ENCODE data around the gene MINAR2. TPM values are rescaled to one million over a fixed set of nuclear protein-coding genes. Genes with fewer than 3 reads are reported as not detected.

The MINAR2 gene
- polyA plus RNA-seq, 1 donor = 0.09 TPM

- 100% methylated on average over 1 of the region's 4 CpGs for WGBS (ENCODE audit: insufficient coverage, low lambda C conversion rate)
- Histone ChIP-seq H3K27ac (ENCODE audit: low read length) (no peak overlapping the region), H3K9me3 (ENCODE audit: control insufficient read depth, low read depth, low read length) (no peaks in the 10 kb centered on the region), H3K27me3 (ENCODE audit: control insufficient read depth, insufficient read depth, low read length) (no peaks in the 10 kb centered on the region), H3K36me3 (ENCODE audit: control insufficient read depth, insufficient read depth, low read length) (no peaks in the 10 kb centered on the region), H3K4me3 (ENCODE audit: low read length) (no peak overlapping the region), H3K4me1 (ENCODE audit: control insufficient read depth, insufficient read depth, low read length) (no peaks in the 10 kb centered on the region)
- DNase-seq = no peak
Observed at GRCh38 chr5:129745997-129746396, 1.9 kb upstream of the MINAR2 start.

GRCh38 chr5:129746876-129747275 lies 1.0 kb upstream of the MINAR2 start:
- H3K4me3 ChIP-seq (ENCODE audit: low read length) = no peak overlapping the region
- no peaks in the 10 kb centered on the region for H3K36me3 ChIP-seq (ENCODE audit: control insufficient read depth, insufficient read depth, low read length)
- 80% methylated on average over 1 of the region's 2 CpGs for WGBS (ENCODE audit: insufficient coverage, low lambda C conversion rate)
- H3K27me3 ChIP-seq (ENCODE audit: control insufficient read depth, insufficient read depth, low read length) = no peaks in the 10 kb centered on the region
- no peaks in the 10 kb centered on the region for H3K4me1 ChIP-seq (ENCODE audit: control insufficient read depth, insufficient read depth, low read length)
- DNase-seq = no peak
- no peaks in the 10 kb centered on the region for H3K9me3 ChIP-seq (ENCODE audit: control insufficient read depth, low read depth, low read length)
- no peak overlapping the region for H3K27ac ChIP-seq (ENCODE audit: low read length)

- Histone ChIP-seq H3K27ac (ENCODE audit: low read length) (no peak overlapping the region), H3K9me3 (ENCODE audit: control insufficient read depth, low read depth, low read length) (no peaks in the 10 kb centered on the region), H3K4me3 (ENCODE audit: low read length) (no peak overlapping the region), H3K27me3 (ENCODE audit: control insufficient read depth, insufficient read depth, low read length) (no peaks in the 10 kb centered on the region), H3K4me1 (ENCODE audit: control insufficient read depth, insufficient read depth, low read length) (no peaks in the 10 kb centered on the region), H3K36me3 (ENCODE audit: control insufficient read depth, insufficient read depth, low read length) (no peaks in the 10 kb centered on the region)
- 100% methylated on average over 1 of the region's 1 CpG for WGBS (ENCODE audit: insufficient coverage, low lambda C conversion rate)
- no peak for DNase-seq
Observed at GRCh38 chr5:129748913-129749880, 1.3 kb downstream of the MINAR2 start.

GRCh38 chr5:129760636-129761325 lies 12.9 kb downstream of the MINAR2 start:
- Histone ChIP-seq H3K36me3 (ENCODE audit: control insufficient read depth, insufficient read depth, low read length) (no peaks in the 10 kb centered on the region), H3K27me3 (ENCODE audit: control insufficient read depth, insufficient read depth, low read length) (no peaks in the 10 kb centered on the region), H3K4me1 (ENCODE audit: control insufficient read depth, insufficient read depth, low read length) (no peaks in the 10 kb centered on the region), H3K9me3 (ENCODE audit: control insufficient read depth, low read depth, low read length) (no peaks in the 10 kb centered on the region), H3K4me3 (ENCODE audit: low read length) (no peak overlapping the region), H3K27ac (ENCODE audit: low read length) (no peak overlapping the region)
- no CpG with 5 or more reads among the region's 1 CpG for WGBS (ENCODE audit: insufficient coverage, low lambda C conversion rate)
- DNase-seq = no peak

- H3K4me3 ChIP-seq (ENCODE audit: low read length) = no peak overlapping the region
- H3K27me3 ChIP-seq (ENCODE audit: control insufficient read depth, insufficient read depth, low read length) = no peaks in the 10 kb centered on the region
- no peaks in the 10 kb centered on the region for H3K36me3 ChIP-seq (ENCODE audit: control insufficient read depth, insufficient read depth, low read length)
- H3K4me1 ChIP-seq (ENCODE audit: control insufficient read depth, insufficient read depth, low read length) = no peaks in the 10 kb centered on the region
- no peak overlapping the region for H3K27ac ChIP-seq (ENCODE audit: low read length)
- peak; percentile 30 to 39 for DNase-seq
- no peaks in the 10 kb centered on the region for H3K9me3 ChIP-seq (ENCODE audit: control insufficient read depth, low read depth, low read length)
- WGBS (ENCODE audit: insufficient coverage, low lambda C conversion rate) = 56% methylated on average over 1 of the region's 1 CpG
Observed at GRCh38 chr5:129763651-129764050, 15.8 kb downstream of the MINAR2 start.

- Histone ChIP-seq H3K4me3 (ENCODE audit: low read length) (no peak overlapping the region), H3K36me3 (ENCODE audit: control insufficient read depth, insufficient read depth, low read length) (no peaks in the 10 kb centered on the region), H3K27ac (ENCODE audit: low read length) (no peak overlapping the region), H3K27me3 (ENCODE audit: control insufficient read depth, insufficient read depth, low read length) (no peaks in the 10 kb centered on the region), H3K9me3 (ENCODE audit: control insufficient read depth, low read depth, low read length) (no peaks in the 10 kb centered on the region), H3K4me1 (ENCODE audit: control insufficient read depth, insufficient read depth, low read length) (peaks cover 3% of the 10 kb centered on the region)
- DNase-seq = no peak
- WGBS (ENCODE audit: insufficient coverage, low lambda C conversion rate) = 100% methylated on average over 1 of the region's 2 CpGs
Observed at GRCh38 chr5:129766798-129767197, 18.9 kb downstream of the MINAR2 start.

- no peak overlapping the region for H3K4me3 ChIP-seq (ENCODE audit: low read length)
- H3K27me3 ChIP-seq (ENCODE audit: control insufficient read depth, insufficient read depth, low read length) = no peaks in the 10 kb centered on the region
- WGBS (ENCODE audit: insufficient coverage, low lambda C conversion rate) = no CpG with 5 or more reads among the region's 3 CpGs
- H3K36me3 ChIP-seq (ENCODE audit: control insufficient read depth, insufficient read depth, low read length) = no peaks in the 10 kb centered on the region
- H3K27ac ChIP-seq (ENCODE audit: low read length) = no peak overlapping the region
- H3K4me1 ChIP-seq (ENCODE audit: control insufficient read depth, insufficient read depth, low read length) = peaks cover 3% of the 10 kb centered on the region
- H3K9me3 ChIP-seq (ENCODE audit: control insufficient read depth, low read depth, low read length) = no peaks in the 10 kb centered on the region
- peak; percentile 76 to 82 for DNase-seq
Observed at GRCh38 chr5:129767927-129768380, 20.1 kb downstream of the MINAR2 start.

- H3K4me3 ChIP-seq (ENCODE audit: low read length) = no peak overlapping the region
- H3K4me1 ChIP-seq (ENCODE audit: control insufficient read depth, insufficient read depth, low read length) = peaks cover 3% of the 10 kb centered on the region
- no peak overlapping the region for H3K27ac ChIP-seq (ENCODE audit: low read length)
- WGBS (ENCODE audit: insufficient coverage, low lambda C conversion rate) = 50% methylated on average over 1 of the region's 6 CpGs
- DNase-seq = no peak
- no peaks in the 10 kb centered on the region for H3K36me3 ChIP-seq (ENCODE audit: control insufficient read depth, insufficient read depth, low read length)
- H3K27me3 ChIP-seq (ENCODE audit: control insufficient read depth, insufficient read depth, low read length) = no peaks in the 10 kb centered on the region
- no peaks in the 10 kb centered on the region for H3K9me3 ChIP-seq (ENCODE audit: control insufficient read depth, low read depth, low read length)
Observed at GRCh38 chr5:129768735-129769134, 20.8 kb downstream of the MINAR2 start.

GRCh38 chr5:129770024-129770820 lies 22.3 kb downstream of the MINAR2 start:
- WGBS (ENCODE audit: insufficient coverage, low lambda C conversion rate) = 47% methylated on average over 3 of the region's 5 CpGs
- H3K27me3 ChIP-seq (ENCODE audit: control insufficient read depth, insufficient read depth, low read length) = no peaks in the 10 kb centered on the region
- H3K27ac ChIP-seq (ENCODE audit: low read length) = no peak overlapping the region
- no peak overlapping the region for H3K4me3 ChIP-seq (ENCODE audit: low read length)
- H3K9me3 ChIP-seq (ENCODE audit: control insufficient read depth, low read depth, low read length) = no peaks in the 10 kb centered on the region
- peaks cover 3% of the 10 kb centered on the region for H3K4me1 ChIP-seq (ENCODE audit: control insufficient read depth, insufficient read depth, low read length)
- DNase-seq = no peak
- no peaks in the 10 kb centered on the region for H3K36me3 ChIP-seq (ENCODE audit: control insufficient read depth, insufficient read depth, low read length)

All from large intestine (tissue), 3 donors.